Right lobe of liver (tissue), 6 donors: ENCODE measurements around the gene RELN. TPM values are rescaled to one million over a fixed set of nuclear protein-coding genes. Genes with fewer than 3 reads are reported as not detected.

Experiments used
- ATAC-seq, 4 donors: fragments of 200-7000 bp; cut with Tn5 transposase; one replicate each; pipeline ENCODE4 v1.9.1; 2020; ENCODE audit warnings: mild to moderate bottlenecking in 4 of 4, moderate library complexity in 4 of 4
- DNase-seq, 3 donors: peaks; one replicate each; pipeline ENCODE4 v3.0.0-alpha.2; 2020
- H3K27ac ChIP-seq, 3 donors: fragments of 200-600 bp; one replicate each; pipeline ENCODE4 v1.8.0; 2022
- H3K27me3 ChIP-seq, 2 donors: fragments of 200-600 bp; one replicate each; pipeline ENCODE4 v1.8.0; 2022
- H3K36me3 ChIP-seq, 4 donors: fragments of 200-600 bp; sonication (generic) in 1 of 4; one replicate each; pipeline versions ENCODE4 v1.5.1 to v1.8.0; 2017 to 2022; ENCODE audit warnings: control low read depth in 1 of 4
- H3K4me1 ChIP-seq, 4 donors: fragments of 200-600 bp; sonication (generic) in 1 of 4; one replicate each; pipeline versions ENCODE4 v1.5.1 to v1.8.0; 2017 to 2022; ENCODE audit warnings: control low read depth in 1 of 4
- H3K4me3 ChIP-seq, 3 donors: fragments of 200-600 bp; one replicate each; pipeline ENCODE4 v1.8.0; 2022
- H3K9me3 ChIP-seq, 4 donors: fragments of 200-600 bp; sonication (generic) in 1 of 4; one replicate each; pipeline versions ENCODE4 v1.5.1 to v1.8.0; 2017 to 2022; ENCODE audit warnings: control low read depth in 1 of 4
- POLR2A ChIP-seq: fragments of 450-650 bp; IDR thresholded peaks from one replicate; pipeline ENCODE4 v1.6.1; 2017; ENCODE audit warnings: antibody characterized with exemption, mild to moderate bottlenecking
- WGBS: methylation state at CpG from one replicate; pipeline ENCODE4 v1.1.6; 2018; ENCODE audit warnings: low coverage, low lambda C conversion rate; ENCODE audit not compliant: insufficient coverage; ENCODE audit errors: missing lambda C conversion rate; 5-methylcytosine and 5-hydroxymethylcytosine counted together
- intact Hi-C, 2 donors: fragments of 100-400 bp; cut with DNase I; formaldehyde crosslinking; loops; one replicate each; pipeline versions ENCODE4 v1.11.2 to v1.14.1; 2022
- total RNA-seq, 6 experiments: library from RNA; depleted of rRNA in 2 of 6; stranded (reverse); fragments of >200 nt in 2 of 6; fragmentation: NEBNext Ultra II Directional in 3 of 6; extraction: Animal tissue kit (Norgen Biotek cat#: 25700) in 3 of 6; gene quantifications; one replicate each; pipeline versions ENCODE4 v1.1.0 to v1.2.4, GENCODE V29; 2016 to 2023
- TF ChIP-seq, protein P1 (sequence below), 4 donors: fragments of 200-600 bp in 3 of 4; fragments of 450-650 bp in 1 of 4; IDR thresholded peaks; one replicate each; pipeline versions ENCODE4 v1.5.1 to v1.8.0; 2016 to 2022; ENCODE audit warnings: antibody characterized with exemption in 4 of 4, mild to moderate bottlenecking in 2 of 4
- donor health status: DM: no; HTN: yes; CAD: no.
- donor health status: DM: no; HTN: no; CAD: no.
- donor health status: DM: no; HTN: no; CAD: no.
- donor health status: DM: no; HTN: yes; CAD: no.
- donor health status: DM: no; HTN: yes; CAD: no.

RELN gene
- total RNA-seq, 6 experiments from 2014 or later = 11.9 to 35.7 (median 18.9) TPM

DNA sequence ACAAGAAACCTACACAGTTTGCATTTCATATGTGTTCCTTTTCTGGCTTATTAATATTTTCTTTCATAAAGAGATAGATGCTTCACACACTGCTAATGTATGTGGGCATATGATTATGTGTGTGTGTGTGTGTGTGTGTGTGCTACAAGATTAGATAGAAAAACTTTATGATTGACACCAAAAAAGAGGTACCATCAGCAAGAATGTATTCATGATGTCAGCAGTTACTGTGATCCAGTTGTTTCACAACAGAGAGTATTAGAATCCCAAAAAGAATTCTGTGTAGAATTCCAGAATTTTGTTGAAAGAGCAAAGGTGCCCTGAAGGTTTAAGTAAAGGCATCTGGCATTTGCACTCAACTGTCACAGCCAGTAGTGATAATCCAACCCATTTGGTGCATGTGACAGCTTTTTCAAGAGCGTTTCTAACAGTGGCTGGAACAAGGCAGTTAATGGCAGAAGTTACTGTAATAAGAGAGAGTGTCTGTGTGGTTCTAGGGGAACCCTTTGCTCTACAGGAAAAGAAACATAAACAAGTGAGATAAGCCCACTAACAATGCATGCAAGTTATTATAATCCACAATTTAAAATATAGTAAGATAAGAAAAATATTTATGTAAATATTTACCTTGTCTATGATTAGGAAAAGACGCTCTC, 16.6 kb downstream of the RELN start:
- H3K27me3 ChIP-seq = no peaks in the 10 kb centered on the region
- no peaks in the 10 kb centered on the region for H3K4me1 ChIP-seq
- no peaks in the 10 kb centered on the region for H3K36me3 ChIP-seq
- H3K9me3 ChIP-seq = no peaks in the 10 kb centered on the region
- 15% methylated on average over 2 of the region's 2 CpGs for WGBS
- no peak overlapping the region for H3K4me3 ChIP-seq
- H3K27ac ChIP-seq = no peak overlapping the region
- intact Hi-C loops = no loop called here
- DNase-seq = no peak
- TF ChIP-seq, protein P1, sequence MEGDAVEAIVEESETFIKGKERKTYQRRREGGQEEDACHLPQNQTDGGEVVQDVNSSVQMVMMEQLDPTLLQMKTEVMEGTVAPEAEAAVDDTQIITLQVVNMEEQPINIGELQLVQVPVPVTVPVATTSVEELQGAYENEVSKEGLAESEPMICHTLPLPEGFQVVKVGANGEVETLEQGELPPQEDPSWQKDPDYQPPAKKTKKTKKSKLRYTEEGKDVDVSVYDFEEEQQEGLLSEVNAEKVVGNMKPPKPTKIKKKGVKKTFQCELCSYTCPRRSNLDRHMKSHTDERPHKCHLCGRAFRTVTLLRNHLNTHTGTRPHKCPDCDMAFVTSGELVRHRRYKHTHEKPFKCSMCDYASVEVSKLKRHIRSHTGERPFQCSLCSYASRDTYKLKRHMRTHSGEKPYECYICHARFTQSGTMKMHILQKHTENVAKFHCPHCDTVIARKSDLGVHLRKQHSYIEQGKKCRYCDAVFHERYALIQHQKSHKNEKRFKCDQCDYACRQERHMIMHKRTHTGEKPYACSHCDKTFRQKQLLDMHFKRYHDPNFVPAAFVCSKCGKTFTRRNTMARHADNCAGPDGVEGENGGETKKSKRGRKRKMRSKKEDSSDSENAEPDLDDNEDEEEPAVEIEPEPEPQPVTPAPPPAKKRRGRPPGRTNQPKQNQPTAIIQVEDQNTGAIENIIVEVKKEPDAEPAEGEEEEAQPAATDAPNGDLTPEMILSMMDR (IDR thresholded peaks at IDR 0.05) = no peak
- no peak for TF ChIP-seq POLR2A
- no peak for ATAC-seq

DNA sequence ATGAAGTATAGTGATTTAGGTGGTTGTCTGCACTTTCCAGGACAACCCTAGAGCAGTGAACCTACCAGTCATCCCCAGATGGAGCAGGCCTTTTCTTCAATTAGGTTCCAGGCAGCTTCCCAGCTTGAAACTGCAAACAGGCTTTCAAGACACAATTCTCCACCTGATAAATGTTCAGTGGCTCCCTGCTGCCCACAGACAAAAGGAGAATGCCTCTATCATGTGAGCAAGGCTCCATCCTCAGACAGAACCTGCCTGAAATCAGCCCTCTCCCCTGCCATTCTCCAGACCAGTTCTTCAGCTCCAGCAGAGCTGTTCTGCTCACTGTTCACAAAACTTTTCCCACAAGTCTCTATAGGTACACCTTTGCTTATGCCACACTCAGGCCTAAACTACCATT, 22.1 kb downstream of the RELN start:
- intact Hi-C loops = no loop called here

DNA sequence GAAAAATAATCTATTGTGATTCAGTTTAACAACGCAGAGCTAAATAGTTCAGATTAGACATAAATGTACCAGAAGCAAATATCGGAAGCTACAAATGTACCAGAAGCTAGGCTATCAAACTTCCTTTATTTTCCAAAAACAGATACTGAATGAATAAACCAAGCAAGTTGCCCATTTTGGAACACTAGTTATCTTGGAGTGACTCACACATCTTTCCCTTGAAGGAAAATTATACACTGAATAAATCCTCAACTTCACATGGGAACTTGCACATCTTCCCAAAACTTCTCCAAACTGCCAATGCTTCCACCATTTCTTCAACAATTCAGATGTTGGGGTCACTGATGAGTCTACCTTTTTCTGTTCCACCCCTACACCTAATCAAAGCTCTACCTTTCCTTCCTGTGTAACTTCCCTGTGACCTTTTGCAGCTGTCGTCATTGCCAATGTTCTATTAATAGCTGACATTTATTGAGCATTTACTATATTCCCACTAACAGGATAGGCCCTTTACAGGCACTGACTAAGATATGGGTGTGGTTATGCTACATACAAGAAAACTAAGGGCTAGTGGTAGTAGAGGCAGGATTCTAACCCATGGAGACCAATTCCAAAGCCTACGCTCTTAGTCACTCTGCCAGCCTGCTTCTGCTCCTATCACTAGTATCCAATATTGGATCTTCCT, 22.7 kb downstream of the RELN start:
- no peak for DNase-seq
- no peaks in the 10 kb centered on the region for H3K27me3 ChIP-seq
- H3K9me3 ChIP-seq = no peaks in the 10 kb centered on the region
- WGBS = 67% methylated on average over 4 of the region's 4 CpGs
- H3K36me3 ChIP-seq = no peaks in the 10 kb centered on the region
- intact Hi-C loops = no loop called here
- ATAC-seq = peak in 3 of 4 donors; percentile 17 to 64 (median 47)
- H3K4me1 ChIP-seq = no peaks in the 10 kb centered on the region
- H3K27ac ChIP-seq = peak overlapping the region in 1 of 3 donors; percentile 23
- H3K4me3 ChIP-seq = no peak overlapping the region
- TF ChIP-seq, protein P1 (IDR thresholded peaks at IDR 0.05) = no peak
- no peak for TF ChIP-seq POLR2A

More for the DNA sequence above, 22.1 kb downstream of the RELN start:
- ATAC-seq = no peak
- Histone ChIP-seq H3K4me1 (no peaks in the 10 kb centered on the region), H3K9me3 (no peaks in the 10 kb centered on the region), H3K27ac (no peak overlapping the region), H3K4me3 (no peak overlapping the region), H3K36me3 (no peaks in the 10 kb centered on the region), H3K27me3 (no peaks in the 10 kb centered on the region)
- no peak for DNase-seq
- TF ChIP-seq POLR2A = no peak
- TF ChIP-seq, protein P1 (IDR thresholded peaks at IDR 0.05) = no peak

DNA sequence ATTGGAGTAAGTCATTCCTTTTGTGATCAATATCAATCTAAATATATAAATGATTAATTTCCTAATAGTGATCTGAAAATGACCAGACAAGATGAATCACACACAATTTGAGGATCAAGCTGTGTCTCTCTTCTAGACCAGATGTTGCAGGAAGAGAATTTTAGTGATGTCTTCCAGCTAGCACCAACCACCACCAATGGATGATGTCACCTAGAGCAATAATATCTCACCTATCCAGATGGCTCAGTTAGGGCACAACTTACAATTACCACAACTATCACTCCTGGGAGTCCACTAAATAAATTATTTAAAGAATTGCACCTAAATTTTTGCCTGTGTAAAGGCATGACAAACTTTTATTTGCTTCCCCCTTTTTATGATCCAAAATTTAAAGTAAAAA, 25.2 kb downstream of the RELN start:
- H3K27me3 ChIP-seq = no peaks in the 10 kb centered on the region
- H3K27ac ChIP-seq = no peak overlapping the region
- H3K9me3 ChIP-seq = no peaks in the 10 kb centered on the region
- intact Hi-C loops = no loop called here
- no peak for DNase-seq
- no peaks in the 10 kb centered on the region for H3K4me1 ChIP-seq
- H3K4me3 ChIP-seq = no peak overlapping the region
- ATAC-seq = no peak
- TF ChIP-seq, protein P1 (IDR thresholded peaks at IDR 0.05) = no peak
- no peak for TF ChIP-seq POLR2A
- H3K36me3 ChIP-seq = no peaks in the 10 kb centered on the region
